IMR-90 (cell line): ENCODE data around the gene NFASC. TPM values are rescaled to one million over a fixed set of nuclear protein-coding genes. Genes with fewer than 3 reads are reported as not detected.

Source experiments
- ATAC-seq: fragments of 200-7000 bp; cut with Tn5 transposase; 2 replicates; pipeline ENCODE4 v1.9.1; 2020; ENCODE audit warnings: low read depth, mild to moderate bottlenecking, moderate library complexity
- BruUV-seq: library from RNA; stranded (reverse); fragments of 400-500 nt; replicated peaks from 2 replicates; lab custom pipeline; 2021; lab: Mats Ljungman, UMichigan
- CTCF ChIA-PET: fragments of 300-600 bp; formaldehyde crosslinking; extraction: SDS; loops from one replicate; lab custom pipeline; 2021; ENCODE audit warnings: antibody characterized with exemption; lab: Yijun Ruan, JAX
- POLR2A ChIA-PET: fragments of 300-600 bp; sonication (Branson Sonifier 250); formaldehyde crosslinking; loops from one replicate; lab custom pipeline; 2022; ENCODE audit warnings: antibody characterized with exemption; ENCODE audit not compliant: unreplicated experiment; lab: Charles Lee
- DNase-seq: peaks from one replicate; pipeline ENCODE4 v3.0.0; 2013
- H2AFZ ChIP-seq: replicated peaks from 2 replicates; pipeline ENCODE3; 2013; ENCODE audit warnings: low read length, mild to moderate bottlenecking; ENCODE audit not compliant: poor library complexity
- H2AK5ac ChIP-seq: 2 replicates; pipeline ENCODE4 v1.6.1; 2013; ENCODE audit warnings: low read depth, low read length, inconsistent platforms
- H2AK9ac ChIP-seq: replicated peaks from 2 replicates; pipeline ENCODE3; 2013; ENCODE audit warnings: mild to moderate bottlenecking, low read depth, low read length, moderate library complexity; ENCODE audit not compliant: poor library complexity
- H2BK120ac ChIP-seq: 2 replicates; pipeline ENCODE4 v1.6.1; 2013; ENCODE audit warnings: low read depth, low read length, inconsistent platforms
- H2BK15ac ChIP-seq: 3 replicates; pipeline ENCODE4 v1.6.1; 2013; ENCODE audit warnings: low read depth, low read length, inconsistent platforms
- H2BK20ac ChIP-seq: 2 replicates; pipeline ENCODE4 v1.6.1; 2013; ENCODE audit warnings: low read depth, mild to moderate bottlenecking, inconsistent platforms, low read length, moderate library complexity
- H2BK5ac ChIP-seq: 2 replicates; pipeline ENCODE4 v1.6.1; 2013; ENCODE audit warnings: mild to moderate bottlenecking, low read depth, low read length, inconsistent platforms; ENCODE audit not compliant: poor library complexity, severe bottlenecking
- H3K14ac ChIP-seq: replicated peaks from 2 replicates; pipeline ENCODE4 v1.6.1; 2013; ENCODE audit warnings: low read depth, low read length, inconsistent platforms
- H3K18ac ChIP-seq: 2 replicates; pipeline ENCODE4 v1.6.1; 2013; ENCODE audit warnings: low read depth, low read length, control low read depth
- H3K23ac ChIP-seq: 2 replicates; pipeline ENCODE4 v1.6.1; 2013; ENCODE audit warnings: low read depth, low read length, inconsistent platforms
- H3K27ac ChIP-seq: 2 replicates; pipeline ENCODE4 v1.5.1; 2013; ENCODE audit warnings: mild to moderate bottlenecking, control low read depth, low read length; ENCODE audit not compliant: insufficient read depth
- H3K27me3 ChIP-seq: 2 replicates; pipeline ENCODE4 v1.6.1; 2013; ENCODE audit warnings: low read length; ENCODE audit not compliant: control insufficient read depth, insufficient read depth
- H3K36me3 ChIP-seq: 2 replicates; pipeline ENCODE4 v1.6.1; 2013; ENCODE audit warnings: low read length, mixed read lengths; ENCODE audit not compliant: control insufficient read depth, insufficient read depth
- H3K4ac ChIP-seq: 2 replicates; pipeline ENCODE4 v1.6.1; 2013; ENCODE audit warnings: low read depth, low read length, inconsistent platforms
- H3K4me1 ChIP-seq: 2 replicates; pipeline ENCODE4 v1.6.1; 2013; ENCODE audit warnings: low read length, mixed read lengths; ENCODE audit not compliant: control insufficient read depth, insufficient read depth
- H3K4me2 ChIP-seq: 2 replicates; pipeline ENCODE4 v1.6.1; 2013; ENCODE audit warnings: low read depth, mild to moderate bottlenecking, control low read depth, low read length, moderate library complexity
- H3K4me3 ChIP-seq: 2 replicates; pipeline ENCODE4 v1.5.1; 2013; ENCODE audit warnings: low read depth, mild to moderate bottlenecking, control low read depth, low read length, moderate library complexity; ENCODE audit not compliant: insufficient read depth
- H3K56ac ChIP-seq: 2 replicates; pipeline ENCODE4 v1.6.1; 2013; ENCODE audit warnings: low read length, inconsistent platforms; ENCODE audit not compliant: insufficient read depth; ENCODE audit errors: extremely low read depth
- H3K79me1 ChIP-seq, 2 experiments: 2 replicates each; pipeline ENCODE4 v1.6.1; 2013; ENCODE audit warnings: low read length in 2 of 2, inconsistent platforms in 1 of 2, low read depth in 1 of 2
- H3K9ac ChIP-seq: 2 replicates; pipeline ENCODE4 v1.6.1; 2013; ENCODE audit warnings: low read depth, low read length, control low read depth
- H3K9me1 ChIP-seq: 2 replicates; pipeline ENCODE4 v1.6.1; 2013; ENCODE audit warnings: low read length, inconsistent platforms; ENCODE audit not compliant: insufficient read depth
- H3K9me3 ChIP-seq: 2 replicates; pipeline ENCODE4 v1.6.1; 2013; ENCODE audit warnings: low read length; ENCODE audit not compliant: control insufficient read depth, insufficient read depth
- H4K20me1 ChIP-seq: 2 replicates; pipeline ENCODE4 v1.6.1; 2013; ENCODE audit warnings: low read length, inconsistent platforms; ENCODE audit not compliant: insufficient read depth
- H4K5ac ChIP-seq: 2 replicates; pipeline ENCODE4 v1.6.1; 2013; ENCODE audit warnings: mild to moderate bottlenecking, low read depth, low read length, control low read depth
- H4K8ac ChIP-seq, 2 experiments: 2 replicates each; pipeline ENCODE4 v1.6.1; 2013; ENCODE audit warnings: low read depth in 2 of 2, low read length in 2 of 2, control low read depth in 1 of 2, inconsistent platforms in 1 of 2
- H4K91ac ChIP-seq: 2 replicates; pipeline ENCODE4 v1.6.1; 2013; ENCODE audit warnings: low read depth, low read length, inconsistent platforms; ENCODE audit not compliant: insufficient read depth
- CEBPB ChIP-seq: IDR thresholded peaks from 2 replicates; pipeline ENCODE4 v1.6.1; 2012; ENCODE audit warnings: low read depth, low read length, improper control_type of control experiment
- CTCF ChIP-seq: conservative IDR thresholded peaks from 2 replicates; pipeline ENCODE4 v1.5.1; 2012; ENCODE audit warnings: mild to moderate bottlenecking, low read depth, low read length, improper control_type of control experiment
- ELK1 ChIP-seq: fragments of 150-350 bp; IDR thresholded peaks from 2 replicates; pipeline ENCODE4 v1.6.1; 2016; ENCODE audit warnings: low read depth, mild to moderate bottlenecking, low read length, moderate library complexity, borderline replicate concordance
- MAFK ChIP-seq: IDR thresholded peaks from 2 replicates; pipeline ENCODE4 v1.6.1; 2012; ENCODE audit warnings: low read depth, low read length, improper control_type of control experiment
- MAZ ChIP-seq: IDR thresholded peaks from 2 replicates; pipeline ENCODE4 v1.6.1; 2012; ENCODE audit warnings: low read depth, mild to moderate bottlenecking, low read length, improper control_type of control experiment, moderate library complexity, borderline replicate concordance
- RAD21 ChIP-seq: IDR thresholded peaks from 2 replicates; pipeline ENCODE4 v1.6.1; 2012; ENCODE audit warnings: low read length, improper control_type of control experiment
- RCOR1 ChIP-seq: IDR thresholded peaks from 2 replicates; pipeline ENCODE4 v1.6.1; 2012; ENCODE audit warnings: mild to moderate bottlenecking, low read length, improper control_type of control experiment; ENCODE audit not compliant: insufficient replicate concordance
- RFX5 ChIP-seq: IDR thresholded peaks from 2 replicates; pipeline ENCODE4 v1.8.0; 2012; ENCODE audit warnings: low read depth, mild to moderate bottlenecking, low read length, moderate library complexity
- SMC3 ChIP-seq: fragments of 150-350 bp; IDR thresholded peaks from 2 replicates; pipeline ENCODE4 v1.6.1; 2016; ENCODE audit warnings: low read depth, mild to moderate bottlenecking, antibody characterized with exemption, low read length, moderate library complexity
- USF2 ChIP-seq: fragments of 150-350 bp; IDR thresholded peaks from 2 replicates; pipeline ENCODE4 v1.6.1; 2017; ENCODE audit warnings: mild to moderate bottlenecking, antibody characterized with exemption, low read length, low read depth
- WGBS, 2 experiments: methylation state at CpG; one replicate each; pipeline versions ENCODE4 v1.1.5 to v1.1.7; 2013; ENCODE audit warnings: missing lambda C conversion rate in 2 of 2; ENCODE audit not compliant: insufficient read length in 1 of 2; ENCODE audit errors: extremely low coverage in 2 of 2; 5-methylcytosine and 5-hydroxymethylcytosine counted together
- dilution Hi-C: fragments of 300-500 bp; cut with HindIII; formaldehyde crosslinking; loops from one replicate; pipeline ENCODE4 v1.14.3; 2018; ENCODE audit warnings: low sequenced_read_pairs; ENCODE audit not compliant: unreplicated experiment
- in situ Hi-C: fragments of 300-500 bp; cut with MboI; formaldehyde crosslinking; loops from 3 replicates; pipeline ENCODE4 v1.14.3; 2019; ENCODE audit warnings: low sequenced_read_pairs, inconsistent platforms, mixed read lengths
- intact Hi-C: fragments of 100-400 bp; cut with micrococcal nuclease; formaldehyde crosslinking; loops from 2 replicates; pipeline ENCODE4 v1.10.0; 2022
- polyA plus RNA-seq, 3 experiments: library from polyadenylated mRNA; depleted of rRNA; stranded (reverse); fragments of >200 nt; gene quantifications; 2 replicates each; pipeline ENCODE4 v1.2.3, GENCODE V29; 2012; ENCODE audit warnings: low replicate concordance in 1 of 3
- total RNA-seq: library from RNA; depleted of rRNA; stranded (reverse); fragments of >200 nt; gene quantifications from 2 replicates; pipeline ENCODE4 v1.2.3, GENCODE V29; 2012

Gene NFASC
- total and polyA plus RNA-seq, 2 of the 4 experiments (the other 2 are of a cell fraction) = 0.18 to 0.79 TPM

- H3K23ac ChIP-seq = no peak overlapping the region
- no peak for TF ChIP-seq MAZ
- no peak for TF ChIP-seq CEBPB
- TF ChIP-seq ELK1 = no peak
- TF ChIP-seq MAFK = no peak
- no peak for TF ChIP-seq SMC3
- TF ChIP-seq RFX5 = no peak
- no peak for TF ChIP-seq CTCF
- TF ChIP-seq RCOR1 = no peak
- TF ChIP-seq RAD21 = no peak
- TF ChIP-seq USF2 = no peak
- no peak overlapping the region for H3K14ac ChIP-seq
- no peak overlapping the region for H2AK9ac ChIP-seq
- no peak overlapping the region for H3K56ac ChIP-seq
- no peak overlapping the region for H3K4me2 ChIP-seq
- H2AFZ ChIP-seq = no peak overlapping the region
- dilution Hi-C loops = no loop called here
- H4K20me1 ChIP-seq = no peaks in the 10 kb centered on the region
- H3K27me3 ChIP-seq = peaks cover 2% of the 10 kb centered on the region; the same call in 1 of the 2 replicates
- no peak overlapping the region for H4K8ac ChIP-seq
- H3K36me3 ChIP-seq = no peaks in the 10 kb centered on the region
- H3K9me3 ChIP-seq = no peaks in the 10 kb centered on the region
- H3K9me1 ChIP-seq = no peaks in the 10 kb centered on the region
- no peak overlapping the region for H3K18ac ChIP-seq
- no TSS peak for BruUV-seq
- WGBS, 2 experiments = no CpG with 5 or more reads among the region's 2 CpGs
- no peak overlapping the region for H3K4ac ChIP-seq
- intact Hi-C loops = no loop called here
- H3K4me1 ChIP-seq = no peaks in the 10 kb centered on the region
- no peak overlapping the region for H2BK20ac ChIP-seq
- H3K9ac ChIP-seq = no peak overlapping the region
- H2BK5ac ChIP-seq = no peak overlapping the region
- CTCF ChIA-PET = no interaction called here
- H4K91ac ChIP-seq = no peak overlapping the region
- no peak overlapping the region for H3K4me3 ChIP-seq
- H3K27ac ChIP-seq = no peak overlapping the region
- H2AK5ac ChIP-seq = no peak overlapping the region
- in situ Hi-C loops = no loop called here
- no peaks in the 10 kb centered on the region for H3K79me1 ChIP-seq
- H2BK120ac ChIP-seq = no peak overlapping the region
- no peak overlapping the region for H4K5ac ChIP-seq
- H2BK15ac ChIP-seq = no peak overlapping the region
- POLR2A ChIA-PET = no interaction called here
- DNase-seq (no peak), ATAC-seq (no peak)
Observed at GRCh38 chr1:204873714-204874113, 3.1 kb downstream of the NFASC start.
